Activated naive CD4-positive, alpha-beta T cell treated with anti-CD3 and anti-CD28 coated beads, Interleukin-2, amount 50 U/mL, for 16 hours (primary cell): Measurements from ENCODE around the gene CCL25.
"Not testable (repeated sequence)": the region's sequence is repeated elsewhere in the genome, so short reads cannot be mapped to it uniquely, and the experiment has no call there.

Source experiments
- DNase-seq: peaks from one replicate; pipeline ENCODE4 v3.0.0-alpha.2; 2020

The CCL25 gene

DNA sequence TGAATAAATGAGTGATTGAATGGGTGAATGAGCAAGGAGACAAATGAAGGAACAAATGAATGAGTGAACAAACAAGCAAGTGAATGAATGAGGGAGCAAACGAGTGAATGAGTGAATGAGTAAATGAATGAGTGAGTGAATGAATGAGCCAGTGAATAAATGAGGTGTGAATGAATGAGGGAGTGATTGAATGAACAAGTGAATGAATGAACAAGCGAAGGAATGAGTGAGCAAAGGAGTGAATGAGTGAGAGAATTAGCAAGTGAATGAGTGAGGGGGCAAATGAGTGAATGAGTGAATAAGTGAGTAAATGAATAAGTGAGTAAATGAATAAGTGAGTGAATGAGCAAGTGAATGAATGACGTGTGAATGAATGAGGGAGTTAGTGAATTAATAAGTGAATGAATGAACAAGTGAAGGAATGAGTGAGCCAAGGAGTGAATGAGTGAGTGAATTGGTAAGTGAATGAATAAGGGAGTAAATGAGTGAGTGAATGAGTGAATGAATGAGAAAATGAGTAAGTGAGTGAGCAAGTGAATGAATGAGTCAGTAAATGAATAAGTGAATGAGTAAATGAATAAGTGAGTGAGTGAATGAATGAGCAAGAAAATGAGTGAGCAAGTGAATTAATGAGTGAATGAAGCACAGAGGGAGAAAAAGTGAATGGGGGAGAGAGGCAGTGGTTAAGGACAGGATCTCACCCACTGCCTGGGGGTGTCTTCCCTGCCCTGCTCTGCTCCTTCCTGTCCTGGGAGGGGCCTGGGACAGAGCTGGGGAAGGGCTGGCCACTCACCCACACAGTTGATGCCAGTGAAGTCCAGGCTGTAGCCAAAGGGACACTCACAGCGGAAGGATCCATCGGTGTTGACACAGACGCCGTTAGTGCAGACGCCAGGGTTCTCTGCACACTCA is 36.4 kb downstream of the CCL25 start:
- no peak for DNase-seq

DNA sequence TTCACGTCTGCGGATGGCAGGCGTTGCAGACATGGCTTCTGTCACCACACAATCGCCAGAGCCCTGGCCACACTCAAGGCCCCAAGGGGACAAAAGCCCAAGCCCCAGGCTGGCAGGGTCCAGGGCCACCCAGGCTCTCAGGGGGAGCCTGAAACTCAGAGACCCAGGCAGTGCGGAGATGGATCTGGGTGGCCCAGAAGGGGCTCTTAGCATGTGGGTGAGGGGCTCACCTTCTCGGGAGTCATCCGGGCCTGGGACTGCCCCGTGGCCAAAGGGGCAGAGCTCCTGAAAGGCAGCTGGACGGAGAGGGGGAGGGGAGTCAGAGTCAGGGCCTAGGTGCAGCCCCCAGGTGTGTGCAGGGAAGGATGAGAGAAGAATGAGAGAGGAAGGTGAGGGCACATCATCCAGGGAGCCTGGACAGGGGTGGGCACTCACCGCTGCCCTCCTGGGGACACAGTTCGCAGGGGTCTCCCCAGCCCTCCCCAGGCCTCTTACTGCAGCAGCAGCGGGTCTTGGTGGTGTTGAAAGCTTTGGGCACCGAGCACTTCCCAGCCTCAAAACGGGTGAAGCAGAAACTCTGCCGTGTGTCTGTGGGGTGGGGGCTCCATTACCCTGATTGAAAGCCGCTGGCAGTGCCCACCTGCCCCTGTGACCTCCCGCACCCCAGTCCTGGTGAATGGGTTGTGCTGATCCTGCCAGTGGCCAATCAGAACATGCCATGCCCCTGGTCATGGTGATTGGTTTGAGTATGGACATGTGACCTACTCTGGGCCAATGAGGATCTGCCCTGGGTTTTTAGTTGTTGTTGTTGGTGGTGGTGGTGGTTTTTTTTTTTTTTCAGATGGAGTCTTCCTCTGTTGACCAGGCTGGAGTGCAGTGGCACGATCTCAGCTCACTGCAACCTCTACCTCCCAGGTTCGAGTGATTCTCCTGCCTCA is 37.4 kb downstream of the CCL25 start:
- no peak for DNase-seq

GRCh38 chr19:8090950-8091349 is 38.4 kb downstream of the CCL25 start:
- no peak for DNase-seq

DNA sequence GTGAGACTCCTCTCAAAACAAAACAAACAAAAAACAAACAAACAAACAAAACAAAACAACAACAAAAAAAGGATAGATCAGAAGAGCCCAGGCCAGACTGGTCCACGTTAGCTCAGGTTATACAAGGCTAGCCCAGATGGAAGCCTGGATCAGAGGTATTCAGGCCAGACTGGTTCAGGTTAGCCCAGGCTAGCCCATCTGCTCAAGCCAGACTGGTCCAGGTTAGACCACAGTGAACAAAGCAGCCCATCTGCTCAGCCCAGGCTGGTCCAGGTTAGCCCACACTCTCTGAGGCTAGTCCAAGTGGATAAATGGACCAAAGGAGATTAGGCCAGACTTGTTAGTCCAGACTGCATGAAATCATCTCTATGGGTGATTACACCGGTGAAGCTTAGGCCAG is 41.2 kb downstream of the CCL25 start:
- no peak for DNase-seq

GRCh38 chr19:8094336-8094735 is 41.8 kb downstream of the CCL25 start:
- DNase-seq = no peak

GRCh38 chr19:8095354-8095886 is 42.9 kb downstream of the CCL25 start:
- no peak for DNase-seq

DNA sequence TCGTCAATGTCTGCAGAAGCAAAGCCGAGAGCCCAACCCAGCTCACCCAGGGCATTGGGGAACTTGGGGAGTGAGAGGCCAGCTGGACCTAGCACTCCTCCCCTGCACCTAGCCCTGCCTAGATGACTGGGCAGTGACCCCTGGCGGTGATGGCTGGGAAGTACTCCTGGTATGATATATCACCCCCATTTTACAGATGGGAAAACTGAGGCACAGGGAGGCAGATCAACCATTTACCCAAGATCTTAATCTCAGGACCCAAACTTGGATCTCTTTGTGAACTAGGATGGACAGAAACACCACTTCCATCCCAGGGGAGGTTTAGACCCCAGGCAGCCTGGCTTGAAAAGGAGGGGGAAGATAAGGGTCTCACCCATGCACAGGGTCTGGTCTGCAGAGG is 43.5 kb downstream of the CCL25 start:
- no peak for DNase-seq

- no peak for DNase-seq
Measured at GRCh38 chr19:8097198-8097597, 44.6 kb downstream of the CCL25 start.

DNA sequence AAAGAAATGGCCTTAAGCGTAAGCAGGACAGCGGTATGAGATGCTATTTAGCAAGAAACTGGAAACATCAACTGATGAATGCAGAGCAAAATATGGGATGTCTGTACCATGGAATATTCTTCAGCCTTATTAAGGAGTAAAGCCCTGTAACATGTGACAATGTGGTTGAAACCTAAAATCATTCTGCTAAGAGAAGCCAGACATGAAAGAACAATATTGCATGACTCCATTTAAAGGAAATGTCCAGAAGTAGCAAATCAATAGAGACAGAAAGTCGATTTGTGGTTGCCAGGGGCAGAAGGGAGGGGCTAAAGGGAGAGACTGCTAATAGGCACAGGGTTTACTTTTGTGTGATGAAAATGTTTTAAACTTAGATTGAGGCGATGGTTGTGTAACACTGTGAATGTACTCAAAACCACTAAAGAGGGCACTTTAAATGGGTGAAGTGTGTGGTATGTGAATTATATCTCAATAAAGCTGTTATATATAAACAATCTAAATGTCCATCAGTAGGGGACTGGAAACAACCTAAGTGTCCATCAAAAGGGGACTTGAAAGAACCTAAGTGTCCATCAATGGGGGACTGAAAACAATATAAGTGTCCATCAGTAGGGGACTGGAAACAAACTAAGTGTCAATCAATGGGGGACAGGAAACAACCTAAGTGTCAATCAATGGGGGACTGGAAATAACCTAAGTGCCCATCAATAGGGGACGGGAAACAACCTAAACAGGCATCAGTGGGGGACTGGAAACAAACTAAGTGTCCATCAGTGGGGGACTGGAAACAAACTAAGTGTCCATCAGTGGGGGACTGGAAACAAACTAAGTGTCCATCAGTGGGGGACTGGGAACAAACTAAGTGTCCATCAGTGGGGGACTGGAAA is 45.4 kb downstream of the CCL25 start:
- no peak for DNase-seq

- no peak for DNase-seq
Measured at GRCh38 chr19:8101311-8101710, 48.8 kb downstream of the CCL25 start.

GRCh38 chr19:8101910-8102309 is 49.4 kb downstream of the CCL25 start:
- not testable (repeated sequence) for DNase-seq

DNA sequence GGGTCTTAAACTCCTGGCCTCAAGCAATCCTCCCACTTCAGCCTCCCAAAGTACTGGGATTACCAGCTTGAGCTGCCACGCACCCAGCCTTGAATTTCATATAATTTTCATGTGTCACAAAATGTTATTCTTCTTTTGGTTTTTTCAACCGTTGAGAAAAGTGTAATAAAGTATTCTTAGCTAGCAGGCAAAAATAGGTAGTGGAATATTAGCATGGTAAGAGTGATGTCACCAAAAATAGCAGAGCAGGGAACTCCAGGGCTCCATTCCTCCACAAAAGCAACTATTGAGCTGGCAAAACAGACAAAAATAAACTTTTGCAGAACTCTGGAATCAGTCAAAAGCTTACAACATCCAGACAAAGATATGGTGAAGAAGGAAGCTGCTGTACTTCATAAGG is 52.9 kb downstream of the CCL25 start:
- no peak for DNase-seq

- DNase-seq = no peak
Measured at GRCh38 chr19:8107301-8107903, 54.8 kb downstream of the CCL25 start.

DNA sequence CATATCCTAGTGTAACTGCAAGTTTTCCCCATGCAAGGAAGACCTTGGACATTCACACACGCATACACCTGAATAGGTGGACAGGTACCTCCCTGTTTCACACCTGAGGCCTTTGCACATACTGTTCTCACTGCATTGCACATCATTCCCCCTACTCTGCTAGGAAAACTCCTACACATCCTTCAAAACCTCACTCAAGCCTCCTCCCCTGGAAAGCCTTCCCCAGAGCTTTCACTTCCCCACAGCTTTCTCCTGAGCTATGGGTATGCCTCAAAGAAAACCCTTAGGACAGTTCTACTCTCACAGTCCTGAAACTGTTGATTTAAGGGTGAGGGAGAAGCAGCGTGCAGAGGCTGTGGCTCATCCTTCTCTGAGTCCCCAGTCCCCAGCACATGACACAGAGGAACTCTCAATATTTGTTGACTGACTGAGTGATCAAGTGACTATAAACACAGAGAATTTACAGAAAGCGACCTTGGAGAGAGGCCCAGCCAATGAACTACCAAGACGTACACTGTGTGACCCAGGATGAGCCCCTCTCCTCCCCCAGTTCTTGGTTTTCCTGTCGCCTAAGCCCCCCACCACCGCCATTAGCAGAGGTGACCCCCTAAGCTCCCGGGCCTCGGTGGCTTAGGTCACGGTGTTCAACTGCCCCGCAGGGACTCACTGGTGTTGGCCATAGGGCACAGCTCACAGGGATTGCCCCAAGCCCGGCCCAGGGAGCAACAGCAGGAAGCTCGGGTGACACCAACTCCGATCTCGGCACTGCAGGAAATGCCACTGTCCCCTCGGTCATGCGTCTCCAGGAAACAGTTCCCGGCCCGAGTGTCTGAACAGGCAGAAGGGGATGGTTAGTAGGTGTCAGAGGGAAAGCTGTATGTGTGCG is 56.2 kb downstream of the CCL25 start:
- no peak for DNase-seq

GRCh38 chr19:8109455-8109854 is 56.9 kb downstream of the CCL25 start:
- no peak for DNase-seq

DNA sequence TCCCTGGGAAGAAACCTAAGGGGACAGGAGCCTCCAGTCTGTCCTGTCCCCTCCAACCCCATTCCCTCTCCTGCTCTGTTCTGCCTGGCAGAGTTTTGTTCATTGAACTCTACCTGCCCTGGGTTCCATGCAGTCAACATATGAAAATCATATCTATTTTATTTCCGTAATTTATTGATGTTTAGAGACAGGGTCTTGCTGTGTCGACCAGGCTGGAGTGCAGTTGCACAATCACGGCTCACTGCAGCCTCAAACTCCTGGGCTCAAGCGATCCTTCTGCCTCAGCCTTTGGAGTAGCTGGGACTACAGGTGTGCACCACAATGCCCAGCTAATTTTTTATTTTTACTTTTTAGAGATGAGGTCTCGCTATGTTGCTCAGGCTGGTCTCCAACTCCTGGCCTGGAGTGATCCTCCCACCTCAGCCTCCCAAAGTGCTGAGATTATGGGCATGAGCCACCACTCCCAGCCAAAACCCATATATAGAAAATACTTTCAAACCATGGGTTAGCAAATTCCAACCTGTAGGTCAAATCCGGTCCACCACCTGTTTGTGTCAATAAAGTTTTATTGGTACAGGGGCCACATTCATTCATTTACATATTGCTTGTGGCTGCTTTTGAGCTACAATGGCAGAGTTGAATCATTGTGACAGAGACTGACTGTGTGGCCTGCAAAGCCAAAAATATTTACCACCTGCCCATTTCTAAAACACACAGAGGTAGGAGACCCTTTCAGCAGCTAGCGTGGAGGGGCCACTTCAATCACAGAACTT is 57.5 kb downstream of the CCL25 start:
- DNase-seq = no peak

- no peak for DNase-seq
Measured at GRCh38 chr19:8110931-8111330, 58.4 kb downstream of the CCL25 start.

DNA sequence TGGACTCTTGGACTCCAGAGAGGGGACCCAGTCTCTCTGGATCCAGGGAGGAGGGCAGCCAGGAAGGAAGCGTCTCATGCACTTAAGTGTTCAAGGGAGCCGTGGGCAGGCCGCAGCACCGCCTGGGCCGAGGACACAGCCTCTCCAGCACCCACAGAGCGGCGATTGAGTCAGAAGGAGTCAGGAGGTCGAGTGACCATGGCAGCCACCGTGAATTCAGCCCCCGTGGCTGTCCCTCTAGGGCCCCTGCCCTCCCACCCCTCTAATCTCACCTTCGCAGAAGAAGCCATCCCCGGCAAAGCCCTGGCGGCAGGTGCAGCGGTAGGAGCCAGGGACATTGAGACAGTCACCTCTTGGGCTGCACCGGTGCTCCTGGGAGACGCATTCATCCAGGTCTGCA is 58.8 kb downstream of the CCL25 start:
- DNase-seq = no peak
